Iris pigment epithelial cell (primary cell): ENCODE data around the gene ZRANB3.
A peak's percentile ranks its signal among the peaks of the same experiment; 100 is the strongest.
"Not testable (repeated sequence)": the region's sequence is repeated elsewhere in the genome, so short reads cannot be mapped to it uniquely, and the experiment has no call there.

Source experiments
- DNase-seq: peaks from one replicate; pipeline ENCODE4 v3.0.0-alpha.2; 2011; ENCODE audit warnings: low read depth

ZRANB3 gene

DNA sequence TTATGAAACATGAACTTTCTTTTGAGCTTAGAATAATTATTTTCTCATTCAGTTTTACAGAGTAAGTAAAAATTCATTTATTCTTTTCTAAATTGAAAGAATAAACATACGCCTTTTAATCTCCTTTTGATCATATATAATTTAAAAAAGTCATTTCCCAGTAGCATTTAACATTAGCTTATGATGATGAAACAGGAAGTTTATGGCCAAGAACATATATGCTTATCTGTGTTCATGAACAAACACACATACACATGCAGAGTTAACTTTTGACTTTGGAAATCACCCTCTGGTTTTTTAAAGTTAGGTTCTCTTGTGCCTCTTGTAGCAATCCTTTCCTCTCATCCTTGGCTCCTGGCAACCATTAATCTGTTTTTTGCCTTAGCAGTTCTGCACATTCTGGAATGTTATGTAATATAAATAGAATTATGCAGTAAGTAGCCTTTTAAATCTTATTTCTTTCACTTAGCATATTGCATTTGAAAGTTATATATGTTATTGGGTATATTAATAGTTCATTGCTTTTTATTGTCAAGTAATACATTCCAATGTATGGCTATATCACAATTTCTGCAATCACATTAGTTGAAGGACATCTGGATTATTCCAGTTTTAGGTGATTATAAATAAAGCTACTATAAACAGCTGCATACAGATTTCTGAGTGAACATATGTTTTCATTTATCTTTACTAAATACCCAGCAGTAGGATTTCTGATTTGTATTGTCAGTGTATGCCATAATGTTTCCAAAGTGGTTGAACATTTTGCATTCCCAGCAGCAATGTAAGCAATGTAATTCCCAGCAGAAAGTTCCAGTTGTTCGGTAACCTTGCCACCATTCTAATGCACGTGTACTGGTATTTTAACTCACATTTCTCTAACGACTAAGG, 210.3 kb downstream of the ZRANB3 start:
- no peak for DNase-seq

DNA sequence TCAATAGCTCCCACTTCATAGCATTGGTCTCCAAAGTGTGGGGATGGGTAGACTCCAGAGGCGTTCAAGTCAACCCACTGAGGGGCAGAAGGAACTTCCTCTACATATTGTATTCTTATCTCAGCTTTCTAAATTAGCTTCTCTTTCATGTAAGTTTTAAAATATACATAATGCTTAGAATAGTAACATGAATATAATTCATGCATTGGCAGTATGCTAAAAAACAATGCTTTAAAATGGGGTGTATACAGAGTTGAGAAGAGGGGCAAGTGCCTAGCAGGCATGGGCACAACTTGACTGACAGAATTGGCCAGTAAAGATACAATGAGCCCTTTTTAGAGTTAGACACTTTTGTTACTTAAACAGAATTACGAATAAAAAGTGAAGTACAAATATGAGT, 212.2 kb downstream of the ZRANB3 start:
- DNase-seq = no peak

DNA sequence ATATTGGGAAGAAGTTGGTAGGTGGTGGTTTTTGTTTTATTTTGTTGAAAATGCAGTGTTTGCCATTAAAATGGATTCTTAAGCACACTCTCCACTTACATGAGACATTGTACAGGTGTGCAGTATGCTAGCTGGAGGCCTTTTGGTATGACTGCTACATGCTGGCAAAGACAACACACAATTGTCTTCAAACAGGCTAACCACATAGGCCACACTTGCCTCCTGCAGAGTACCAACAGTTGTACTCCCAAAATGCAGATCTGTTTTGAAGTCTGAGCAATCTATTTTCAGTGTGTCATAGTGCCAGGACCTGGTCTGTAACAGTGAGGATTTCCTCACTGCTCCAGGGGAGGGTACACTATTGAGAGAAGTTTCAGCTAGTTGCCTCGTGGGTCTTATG, 213.6 kb downstream of the ZRANB3 start:
- no peak for DNase-seq

DNA sequence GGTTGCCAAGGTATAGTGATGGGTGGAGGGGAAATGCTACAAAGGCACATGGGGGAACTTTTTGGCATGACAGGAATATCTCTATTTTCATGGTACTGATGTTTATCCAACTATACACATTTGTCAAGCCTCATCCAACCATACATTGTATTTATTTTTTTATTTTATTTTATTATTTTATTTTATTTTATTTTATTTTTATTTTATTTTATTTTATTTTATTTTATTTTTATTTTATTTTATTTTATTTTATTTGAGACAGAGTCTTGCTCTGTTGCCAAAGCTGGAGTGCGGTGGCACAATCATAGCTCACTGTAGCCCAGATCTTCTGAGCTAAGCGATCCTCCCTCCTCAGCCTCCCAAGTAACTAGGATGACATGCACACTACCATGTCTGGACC, 219.1 kb downstream of the ZRANB3 start:
- DNase-seq = no peak

DNA sequence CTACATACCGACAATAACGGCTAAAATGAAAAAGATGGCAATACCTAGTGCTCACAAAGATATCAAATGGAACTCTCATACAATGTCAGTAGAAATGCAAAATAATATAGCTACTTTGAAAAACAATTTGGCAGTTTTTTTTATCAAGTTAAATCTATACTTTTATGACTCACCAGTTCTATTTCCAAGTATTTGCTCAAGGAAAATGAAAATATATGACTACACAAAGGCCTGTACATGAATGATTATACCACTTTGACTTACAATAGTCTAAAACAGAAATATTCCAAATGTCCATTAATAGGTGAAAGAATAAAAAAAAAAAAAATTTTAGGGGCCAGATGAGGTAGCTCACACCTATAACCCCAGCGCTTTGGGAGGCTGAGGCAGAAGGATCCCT, 219.8 kb downstream of the ZRANB3 start:
- DNase-seq = no peak

DNA sequence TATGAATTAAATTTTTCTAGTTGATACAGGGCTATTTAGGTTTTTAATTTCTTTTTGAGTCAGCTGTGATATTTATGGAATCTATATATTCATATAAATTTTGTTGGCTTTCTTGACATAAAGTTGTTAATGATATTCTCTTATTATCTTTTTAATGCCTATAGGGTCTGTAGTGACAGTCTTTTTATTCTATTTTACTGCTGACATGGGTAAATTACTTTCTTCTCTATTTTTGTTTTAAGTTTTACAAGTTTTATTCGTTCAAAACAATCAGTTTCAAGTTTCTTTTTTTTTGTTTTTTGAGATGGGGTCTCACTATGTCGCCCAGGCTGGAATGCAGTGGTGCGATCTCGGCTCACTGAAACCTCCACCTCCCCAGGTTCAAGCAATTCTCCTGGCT, 226.3 kb downstream of the ZRANB3 start:
- DNase-seq = no peak

DNA sequence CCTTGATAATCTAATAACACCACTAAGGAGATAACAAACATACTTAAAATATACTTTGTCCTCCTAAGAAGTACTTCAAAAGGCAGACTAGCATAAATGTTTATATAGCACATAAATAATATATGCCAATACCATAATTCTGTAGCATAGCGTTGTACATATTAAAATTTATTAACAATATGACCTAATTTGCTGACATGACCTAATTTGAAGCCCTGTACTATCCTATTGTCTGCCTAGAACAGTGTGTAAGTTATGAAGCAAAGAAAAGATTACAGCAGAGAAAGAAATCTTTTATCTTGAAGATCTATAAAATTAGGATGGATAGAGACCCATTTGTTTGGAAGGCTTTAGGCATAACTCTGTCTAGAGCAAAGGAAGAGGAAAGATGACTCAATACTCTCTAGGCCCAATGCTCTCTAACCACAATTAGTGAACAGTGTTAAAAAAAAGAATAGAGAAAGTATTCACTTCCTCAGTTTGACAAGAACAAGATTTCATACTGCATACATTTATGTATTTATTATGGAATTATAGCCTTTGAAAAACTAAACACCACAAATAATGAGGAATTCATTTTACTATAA, 231.3 kb downstream of the ZRANB3 start:
- peak; percentile 61 for DNase-seq

DNA sequence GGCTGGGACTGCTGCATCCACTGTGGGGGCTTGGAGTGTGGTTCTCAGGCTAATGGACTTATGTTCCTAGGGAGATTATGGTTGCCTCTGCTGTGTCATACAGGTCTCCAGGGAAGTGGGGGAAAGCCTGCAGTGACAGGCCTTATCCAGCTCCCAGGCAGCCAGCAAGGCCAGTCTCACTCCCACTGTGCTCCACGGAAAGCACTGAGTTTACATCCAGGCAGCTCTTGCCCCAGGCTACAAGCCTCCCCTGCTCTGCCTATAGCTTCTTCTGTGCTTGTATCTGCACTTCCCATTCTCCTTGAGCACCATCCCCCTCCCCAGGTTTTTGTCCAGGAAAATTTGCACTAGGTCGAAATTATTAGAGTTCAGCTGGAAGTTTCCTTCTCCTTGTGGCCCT, 231.9 kb downstream of the ZRANB3 start:
- no peak for DNase-seq

DNA sequence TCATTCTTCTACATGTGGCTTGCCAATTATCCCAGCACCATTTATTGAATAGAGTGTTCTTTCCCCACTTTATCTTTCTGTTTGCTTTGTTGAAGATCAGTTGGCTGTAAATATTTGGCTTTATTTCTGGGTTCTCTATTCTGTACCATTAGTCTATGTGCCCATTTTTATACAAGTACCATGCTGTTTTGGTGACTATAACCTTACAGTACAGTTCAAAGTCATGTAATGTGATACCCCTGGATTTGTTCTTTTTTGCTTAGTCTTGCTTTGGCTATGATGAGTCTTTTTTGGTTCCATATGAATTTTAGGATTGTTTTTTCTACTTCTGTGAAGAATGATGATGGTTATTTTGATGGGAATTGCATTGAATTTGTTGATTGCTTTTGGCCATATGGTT, 243.9 kb downstream of the ZRANB3 start:
- not testable (repeated sequence) for DNase-seq

DNA sequence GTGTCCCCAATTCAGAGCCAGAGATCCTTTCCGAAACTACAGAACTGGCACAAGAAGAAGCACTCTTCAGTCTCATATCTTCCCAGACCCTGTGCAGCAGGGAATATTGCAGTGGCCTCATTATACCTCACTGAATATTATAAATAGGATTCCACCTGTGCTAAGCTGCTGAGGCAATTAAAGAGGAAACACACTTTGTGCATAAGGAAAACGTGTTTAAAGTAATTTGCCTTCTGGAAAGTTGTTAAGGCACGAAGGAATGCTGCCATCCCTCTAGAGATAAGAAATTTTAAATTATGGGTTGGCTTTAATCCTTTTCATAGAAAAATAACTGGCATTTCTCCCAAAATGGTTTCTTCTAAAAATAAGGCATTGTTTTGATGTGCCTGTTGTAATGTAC, 245.6 kb downstream of the ZRANB3 start:
- no peak for DNase-seq

DNA sequence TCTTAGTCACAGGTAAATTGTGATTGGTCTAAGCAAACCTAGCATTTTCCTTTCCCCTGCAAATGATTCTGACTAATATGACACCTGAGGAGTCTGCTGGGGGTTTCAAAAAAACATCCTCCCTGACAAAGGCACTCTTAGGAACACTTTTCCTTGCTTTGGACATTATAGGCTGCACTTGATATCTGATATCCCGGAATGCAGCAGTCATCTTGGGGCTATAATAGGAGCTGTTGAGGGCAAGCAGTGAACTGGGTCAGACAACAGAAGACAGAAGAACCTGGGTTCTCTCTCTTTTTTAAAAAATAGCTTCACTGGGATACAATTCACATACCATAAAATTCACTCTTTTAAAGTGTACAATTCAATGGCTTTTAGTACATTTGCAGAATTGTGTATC, 249.6 kb downstream of the ZRANB3 start:
- DNase-seq = no peak

DNA sequence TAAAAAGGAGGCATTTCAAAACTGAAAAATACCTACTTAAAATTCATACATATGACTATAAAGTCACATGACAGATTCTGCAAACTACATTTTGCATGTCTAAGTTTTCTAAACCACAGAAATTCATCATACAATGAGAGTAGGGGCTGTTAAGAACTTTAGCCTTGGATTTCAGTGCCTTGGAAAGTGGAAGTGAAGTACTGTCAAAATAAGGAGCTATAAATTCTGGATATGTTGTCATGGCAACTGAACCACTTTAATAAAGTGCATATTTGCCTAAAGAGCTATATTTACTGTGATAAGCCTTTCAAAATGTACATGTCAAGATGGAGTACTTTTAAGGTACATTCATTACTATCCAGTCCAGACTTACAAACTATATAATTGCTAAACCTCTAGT, 251.8 kb downstream of the ZRANB3 start:
- DNase-seq = no peak

DNA sequence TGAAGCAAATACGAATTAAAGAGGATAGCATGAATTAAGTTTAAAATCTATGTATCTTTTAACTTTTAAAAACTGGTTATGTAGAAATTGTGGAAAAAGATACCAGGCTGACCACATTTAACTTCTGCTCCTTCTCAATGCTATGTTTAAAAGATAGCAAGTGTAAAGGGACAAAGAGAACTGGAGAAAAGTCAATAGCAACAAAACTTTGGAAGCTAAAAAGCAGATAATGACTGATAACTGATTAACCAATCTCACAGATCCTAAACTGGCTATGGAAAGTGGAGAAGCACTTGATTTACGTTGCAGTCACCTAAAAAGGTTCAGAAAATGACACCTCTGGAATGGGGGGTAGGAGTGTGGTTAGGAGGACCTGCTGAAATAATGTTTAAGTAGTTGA, 254.5 kb downstream of the ZRANB3 start:
- DNase-seq = no peak

DNA sequence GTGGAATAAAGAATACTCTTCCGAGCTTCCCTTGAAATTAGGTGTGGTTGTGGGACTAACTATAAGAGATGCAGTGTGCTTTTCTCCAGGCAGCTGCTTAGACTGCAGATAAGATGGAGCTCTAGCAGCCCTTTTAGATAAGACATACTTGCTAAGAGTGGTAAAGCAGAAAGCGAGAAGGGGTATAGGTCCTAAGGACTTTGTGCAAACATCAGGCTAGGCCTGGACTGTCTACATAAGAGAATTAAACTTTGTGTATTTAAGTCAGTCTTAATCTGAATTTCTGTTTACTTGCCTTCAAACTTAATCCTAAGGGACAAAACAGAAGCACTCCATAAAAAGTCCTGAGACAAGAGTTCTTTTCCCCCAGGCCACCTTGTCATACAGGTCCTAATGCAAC, 260.0 kb downstream of the ZRANB3 start:
- no peak for DNase-seq

DNA sequence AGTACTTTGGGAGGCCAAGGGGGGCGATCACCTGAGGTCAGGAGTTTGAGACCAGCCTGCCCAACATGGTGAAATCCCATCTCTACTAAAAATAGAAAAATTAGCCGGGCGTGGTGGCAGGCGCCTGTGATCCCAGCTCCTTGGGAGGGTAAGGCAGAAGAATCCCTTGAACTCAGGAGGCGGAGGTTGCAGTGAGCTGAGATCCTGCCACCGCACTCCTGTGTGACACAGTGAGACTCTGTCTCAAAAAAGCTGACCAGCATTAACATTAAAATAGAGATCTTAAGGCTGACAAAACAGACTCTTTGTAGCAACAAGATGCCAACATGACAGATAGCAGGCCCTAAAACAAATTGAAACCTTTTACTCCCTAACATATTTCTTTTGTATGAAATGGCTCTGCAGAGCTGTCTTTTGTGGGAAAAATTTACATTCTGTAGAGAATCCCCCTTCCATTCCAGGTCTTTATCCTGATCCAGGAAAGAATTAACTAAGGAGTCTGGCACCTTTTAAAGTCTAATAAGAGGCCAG, 265.0 kb downstream of the ZRANB3 start:
- no peak for DNase-seq

DNA sequence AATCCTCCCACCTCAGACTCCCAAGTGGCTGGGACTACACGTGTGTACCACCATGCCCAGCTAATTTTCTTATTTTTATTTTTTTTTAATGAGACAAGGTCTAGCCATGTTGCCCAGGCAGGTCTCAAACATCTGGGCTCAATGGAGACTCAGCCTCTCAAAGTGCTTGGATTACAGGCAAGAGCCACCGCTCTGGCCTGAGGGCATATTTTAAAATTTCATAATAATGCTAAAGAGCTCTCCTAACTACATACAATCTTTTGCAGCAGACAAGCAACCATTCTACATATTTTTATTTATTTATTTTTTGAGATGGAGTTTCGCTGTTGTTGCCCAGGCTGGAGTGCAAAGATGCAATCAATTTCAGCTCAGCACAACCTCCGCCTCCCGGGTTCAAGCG, 271.9 kb downstream of the ZRANB3 start:
- DNase-seq = no peak

DNA sequence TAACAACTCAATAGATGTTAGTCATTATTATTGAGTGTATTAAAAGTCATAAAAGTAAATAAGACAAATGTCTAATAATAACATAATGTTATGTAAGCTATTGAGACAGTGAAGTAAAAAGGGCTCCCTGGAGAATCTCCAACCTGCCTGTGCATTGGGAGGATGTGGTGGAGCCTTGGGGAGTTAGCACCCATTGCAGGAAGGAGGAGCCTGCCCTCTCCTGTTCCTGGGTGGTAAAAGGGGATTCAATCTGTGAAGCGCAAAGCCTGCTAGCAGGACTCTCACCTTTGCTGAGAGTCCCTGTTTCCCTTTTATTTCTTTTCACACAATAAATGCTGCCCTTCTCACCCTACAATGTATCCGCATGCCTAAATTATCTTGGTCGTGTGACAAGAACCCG, 272.8 kb downstream of the ZRANB3 start:
- DNase-seq = no peak

DNA sequence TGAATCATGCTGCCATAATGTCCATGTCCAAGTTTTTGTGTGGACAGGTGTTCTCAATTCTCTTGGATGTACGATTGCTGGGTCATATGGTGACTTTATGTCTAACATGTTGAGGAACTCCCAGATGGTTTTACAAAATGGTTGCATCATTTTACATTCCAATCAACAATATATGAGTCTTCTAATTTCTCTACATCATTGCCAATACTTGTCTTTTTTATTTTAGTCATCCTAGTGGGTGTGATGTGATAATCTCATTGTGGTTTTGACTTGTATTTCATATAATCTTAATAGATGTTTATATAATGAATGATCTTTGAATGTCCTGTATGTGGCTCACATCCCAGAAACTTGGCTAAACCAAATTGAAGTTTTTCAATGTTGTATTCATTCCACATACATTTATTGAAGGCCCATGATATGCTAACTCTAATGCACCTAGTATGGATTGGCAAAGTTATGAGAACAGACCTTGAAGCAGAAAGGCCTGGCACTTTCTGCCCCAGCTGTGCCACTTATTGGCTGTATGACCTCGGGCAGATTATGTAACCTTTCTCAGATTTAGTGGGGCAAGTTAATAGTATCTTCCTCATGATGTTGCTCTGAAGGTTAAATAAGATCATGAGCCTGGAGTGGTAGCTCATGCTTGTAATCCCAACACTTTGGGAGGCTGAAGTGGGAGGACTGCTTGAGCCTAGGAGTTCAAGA, 273.5 kb downstream of the ZRANB3 start:
- DNase-seq = peak; percentile 48

DNA sequence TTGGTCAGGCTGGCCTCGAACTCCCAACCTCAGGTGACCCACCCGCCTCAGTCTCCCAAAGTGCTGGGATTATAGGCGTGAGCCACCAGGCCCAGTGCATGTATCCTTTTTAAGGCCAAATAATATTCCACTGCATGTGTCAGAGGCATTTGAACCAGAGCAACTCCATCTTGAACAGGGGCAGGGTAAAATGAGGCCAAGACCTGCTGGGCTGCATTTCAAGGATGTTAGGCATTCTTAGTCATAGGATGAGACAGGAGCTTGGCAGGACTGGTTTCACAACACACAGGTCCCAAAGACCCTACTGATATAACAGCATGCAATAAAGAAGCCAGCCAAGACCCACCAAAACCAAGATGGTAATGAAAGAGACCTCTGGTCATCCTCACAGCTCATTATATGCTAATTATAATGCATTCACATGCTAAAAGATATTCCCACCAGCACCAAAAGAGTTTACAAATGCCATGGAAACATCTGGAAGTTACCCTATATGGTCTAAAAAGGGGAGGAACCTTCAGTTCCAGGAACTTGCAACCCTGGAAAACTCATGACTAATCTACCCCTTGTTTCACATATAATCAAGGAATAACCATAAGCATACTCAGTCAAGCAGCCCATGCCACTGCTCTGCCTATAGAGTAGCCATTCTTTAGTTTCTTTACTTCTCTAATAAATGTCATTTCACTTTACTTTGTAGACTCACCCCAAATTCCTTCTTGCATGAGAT, 274.3 kb downstream of the ZRANB3 start:
- peak; percentile 29 for DNase-seq

DNA sequence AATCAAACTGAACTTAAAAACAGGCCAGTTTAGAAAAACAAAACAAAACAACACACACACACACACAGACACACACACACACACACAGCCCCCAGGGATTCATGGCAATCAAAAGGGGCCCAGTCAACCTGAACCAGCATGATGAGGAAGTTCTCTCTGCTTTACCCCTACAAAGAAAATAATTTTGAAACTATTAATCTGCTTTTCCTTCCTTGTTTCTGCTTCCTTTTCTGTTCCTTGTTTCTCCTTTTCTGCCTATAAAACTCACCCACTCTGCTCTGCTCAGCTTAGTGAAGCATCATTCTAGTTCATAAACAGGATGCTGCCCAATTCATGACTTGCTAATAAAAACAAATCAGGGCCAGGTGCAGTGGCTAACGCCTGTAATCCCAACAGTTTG, 275.8 kb downstream of the ZRANB3 start:
- DNase-seq = no peak

DNA sequence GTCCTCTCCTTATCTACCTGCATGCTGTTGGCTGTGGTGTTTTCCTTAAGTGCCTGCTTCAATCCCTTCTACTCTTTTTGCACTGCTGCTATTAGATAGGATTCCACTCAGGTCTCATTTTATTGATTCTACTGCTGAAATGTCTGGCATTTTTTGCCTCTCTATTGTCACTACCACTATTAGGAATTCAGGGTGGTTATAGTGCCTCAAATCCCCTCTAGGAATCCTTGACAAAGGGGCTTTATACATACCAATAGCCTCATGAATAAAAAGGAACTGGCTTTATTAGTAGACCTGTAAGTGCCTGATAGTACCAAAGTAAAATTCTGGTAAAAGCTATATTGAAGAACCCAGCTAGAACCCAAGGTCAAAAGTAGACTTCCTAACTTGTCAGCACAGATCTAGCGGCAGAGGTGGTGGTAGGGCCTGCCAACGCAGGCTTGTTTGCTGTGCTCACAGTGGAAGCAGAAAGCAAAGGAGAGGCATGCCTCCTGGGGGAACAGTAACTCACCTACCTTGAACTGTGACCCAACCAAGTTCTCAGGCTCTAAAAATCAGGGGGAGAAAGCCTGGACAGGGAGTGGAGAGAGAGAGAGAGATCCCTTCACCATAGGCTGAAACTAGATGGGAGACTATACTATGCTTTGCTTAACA, 278.1 kb downstream of the ZRANB3 start:
- DNase-seq = no peak

DNA sequence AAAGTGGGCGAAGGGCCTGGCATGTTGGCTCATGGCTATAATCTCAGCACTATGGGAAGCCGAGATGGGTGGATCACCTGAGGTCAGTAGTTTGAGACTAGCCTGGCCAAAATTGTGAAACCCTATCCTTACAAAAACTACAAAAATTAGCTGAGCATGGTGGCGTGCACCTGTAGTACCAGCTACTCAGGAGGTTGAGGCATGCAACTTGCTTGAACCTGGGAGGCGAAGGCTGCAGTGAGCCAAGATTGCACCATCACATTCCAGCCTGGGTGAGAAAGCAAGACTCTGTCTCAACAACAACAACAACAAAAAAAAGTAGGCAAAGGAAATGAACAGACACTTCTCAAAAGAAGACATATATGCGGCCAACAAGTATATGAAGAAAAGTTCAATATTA, 282.4 kb downstream of the ZRANB3 start:
- no peak for DNase-seq
